HG03439 (cell line): ENCODE results near the gene PNPLA7.
"Not testable (repeated sequence)": the region's sequence is repeated elsewhere in the genome, so short reads cannot be mapped to it uniquely, and the experiment has no call there.

Experiments
- ATAC-seq: cut with Tn5 transposase; IDR thresholded peaks from one replicate; pipeline ENCODE4 v1.9.1; 2021; ENCODE audit warnings: mild to moderate bottlenecking, moderate library complexity; ENCODE audit not compliant: unreplicated experiment

The PNPLA7 gene

DNA sequence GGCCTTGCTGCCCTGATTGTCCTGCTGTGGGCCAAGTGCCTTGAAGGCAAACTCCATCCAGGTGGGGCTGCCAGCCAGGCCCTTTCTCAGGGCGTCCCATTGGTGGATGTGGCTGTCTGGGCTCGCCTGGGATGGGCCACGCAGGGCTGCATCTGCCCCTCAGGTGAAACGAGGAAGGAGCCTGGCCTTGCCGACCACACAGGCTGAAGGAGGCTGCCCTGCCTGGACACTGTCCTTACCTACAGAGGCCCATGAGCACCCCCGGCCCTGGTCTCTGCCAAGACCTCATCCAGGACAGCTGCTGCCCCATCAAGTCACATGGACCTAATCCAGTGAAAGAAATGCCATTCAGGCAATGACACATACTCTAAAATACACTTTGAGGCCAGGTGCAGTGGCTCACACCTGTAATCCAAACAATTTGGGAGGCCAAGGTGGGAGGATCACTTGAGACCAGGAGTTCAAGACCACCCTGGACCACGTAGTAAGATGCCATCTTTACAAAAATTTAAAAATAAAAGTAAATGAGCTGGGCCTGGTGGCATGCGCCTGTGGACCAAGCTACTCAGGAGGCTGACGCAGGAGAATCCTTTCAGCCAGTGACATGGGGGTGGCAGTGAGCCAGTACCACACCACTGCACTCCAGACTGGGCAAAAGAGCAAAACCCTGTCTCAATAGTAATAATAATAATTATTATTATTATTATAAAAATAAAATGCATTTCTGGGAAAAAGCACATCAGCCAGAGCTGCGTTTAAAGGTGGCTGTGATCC, 33.9 kb downstream of the PNPLA7 start:
- ATAC-seq = no peak

- ATAC-seq = no peak
Observed at GRCh38 chr9:137515338-137515724, 34.9 kb downstream of the PNPLA7 start.

GRCh38 chr9:137514691-137515337, 35.4 kb downstream of the PNPLA7 start:
- ATAC-seq = no peak

GRCh38 chr9:137513801-137514570, 36.2 kb downstream of the PNPLA7 start:
- not testable (repeated sequence) for ATAC-seq

- not testable (repeated sequence) for ATAC-seq
Observed at GRCh38 chr9:137513136-137513535, 37.1 kb downstream of the PNPLA7 start.

DNA sequence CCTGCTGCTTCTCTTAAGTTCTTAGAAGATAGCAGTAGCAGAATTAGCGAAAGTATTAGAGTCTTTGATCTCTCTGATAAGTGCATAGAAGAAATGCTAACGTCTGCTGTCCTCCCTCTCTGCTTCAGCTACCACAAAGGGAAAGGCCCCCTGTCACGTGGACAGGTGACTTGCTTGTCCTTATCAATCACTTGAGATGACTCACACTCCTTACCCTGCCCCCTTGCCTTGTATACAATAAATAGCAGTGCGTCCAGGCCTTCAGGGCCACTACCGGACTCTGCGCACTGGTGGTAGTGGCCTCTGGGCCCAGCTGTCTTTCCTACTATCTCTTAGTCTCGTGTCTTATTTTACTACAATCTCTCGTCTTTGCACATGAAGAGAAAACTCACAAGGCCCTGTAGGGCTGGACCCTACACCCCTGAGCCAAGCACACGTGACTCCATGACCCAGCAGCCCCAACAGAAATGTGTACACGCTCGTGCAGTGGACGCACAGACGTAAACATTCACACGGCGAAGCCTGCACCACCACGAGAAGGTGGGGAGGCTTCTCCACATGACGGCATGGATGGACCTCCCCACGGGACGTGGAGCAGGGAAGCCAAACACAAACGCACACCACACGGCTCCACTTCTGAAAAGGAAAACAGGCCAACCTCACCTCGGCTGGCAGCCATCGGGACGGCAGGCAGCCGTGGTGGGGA, 38.3 kb downstream of the PNPLA7 start:
- no peak for ATAC-seq

- not testable (repeated sequence) for ATAC-seq
Observed at GRCh38 chr9:137511126-137511525, 39.1 kb downstream of the PNPLA7 start.

DNA sequence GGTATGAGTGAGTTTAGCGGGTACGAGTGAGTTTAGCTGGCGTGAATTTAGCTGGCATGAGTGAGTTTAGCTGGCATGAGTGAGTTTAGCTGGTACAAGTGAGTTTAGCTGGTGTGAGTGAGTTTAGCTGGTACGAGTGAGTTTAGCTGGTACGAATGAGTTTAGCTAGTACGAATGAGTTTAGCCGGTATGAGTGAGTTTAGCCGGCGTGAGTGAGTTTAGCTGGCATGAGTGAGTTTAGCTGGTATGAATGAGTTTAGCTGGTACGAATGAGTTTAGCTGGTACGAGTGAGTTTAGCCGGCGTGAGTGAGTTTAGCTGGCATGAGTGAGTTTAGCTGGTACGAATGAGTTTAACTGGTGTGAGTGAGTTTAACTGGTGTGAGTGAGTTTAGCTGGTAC, 41.0 kb downstream of the PNPLA7 start:
- ATAC-seq = no peak

DNA sequence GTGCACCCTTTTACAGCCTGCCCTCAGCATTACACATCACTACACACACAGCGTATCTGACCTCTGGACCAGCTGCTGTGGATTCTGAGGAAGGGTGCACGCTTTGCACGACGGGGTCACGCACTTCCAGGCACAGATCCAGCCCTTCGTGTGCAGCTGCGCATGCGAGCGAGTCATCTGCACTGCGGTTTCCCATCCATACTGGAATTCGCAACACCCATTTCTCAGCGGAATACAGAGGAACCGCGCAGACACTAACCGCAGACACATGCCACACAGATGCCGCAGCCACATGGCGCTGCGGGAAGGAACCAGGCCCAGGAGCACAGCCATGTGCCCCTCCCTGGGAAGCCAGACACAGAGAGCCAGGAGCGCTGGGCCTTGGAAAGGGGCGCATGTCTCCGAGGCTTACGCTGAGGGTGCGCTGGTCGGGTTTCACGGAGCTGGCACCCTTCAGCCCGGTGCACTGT, 43.5 kb downstream of the PNPLA7 start:
- ATAC-seq = no peak

GRCh38 chr9:137506274-137506673, 43.9 kb downstream of the PNPLA7 start:
- no peak for ATAC-seq

DNA sequence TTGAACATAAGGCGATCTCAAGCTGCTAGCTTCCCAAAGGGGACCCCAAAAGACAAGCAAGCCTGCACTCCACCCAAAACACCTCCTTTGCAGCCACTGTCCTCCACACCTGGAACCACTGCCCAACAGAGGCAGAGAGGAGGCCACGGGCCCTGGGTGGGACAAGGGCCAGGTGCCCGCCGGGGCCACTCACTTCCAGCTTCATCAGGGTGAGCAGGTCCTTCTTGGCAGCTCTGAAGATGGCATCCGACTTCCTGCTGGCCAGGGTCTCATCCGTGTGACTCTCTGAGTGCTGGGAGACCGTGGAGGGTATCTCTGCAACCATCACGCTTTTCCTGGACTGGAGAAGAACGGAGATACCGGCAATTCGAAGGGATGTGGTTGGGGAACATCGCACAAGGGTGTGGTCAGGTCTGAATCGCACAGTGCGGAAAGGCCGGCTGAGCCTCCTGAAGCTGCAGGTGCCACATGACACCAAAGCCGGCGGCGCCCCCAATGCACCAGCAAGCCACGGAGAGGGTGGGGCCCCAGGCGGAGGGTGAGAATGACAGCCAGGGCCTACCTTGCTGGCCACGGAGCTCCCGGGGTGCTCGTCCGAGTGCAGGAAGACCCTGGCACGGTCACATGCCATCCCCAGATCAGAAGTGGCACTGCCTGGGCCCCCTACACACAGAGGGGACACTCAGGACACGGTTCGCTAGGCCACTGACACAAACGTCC, 44.6 kb downstream of the PNPLA7 start:
- ATAC-seq = no peak

GRCh38 chr9:137504432-137504777, 45.8 kb downstream of the PNPLA7 start:
- no peak for ATAC-seq

GRCh38 chr9:137502008-137502911, 47.9 kb downstream of the PNPLA7 start:
- no peak for ATAC-seq

- ATAC-seq = no peak
Observed at GRCh38 chr9:137501457-137501856, 48.7 kb downstream of the PNPLA7 start.

DNA sequence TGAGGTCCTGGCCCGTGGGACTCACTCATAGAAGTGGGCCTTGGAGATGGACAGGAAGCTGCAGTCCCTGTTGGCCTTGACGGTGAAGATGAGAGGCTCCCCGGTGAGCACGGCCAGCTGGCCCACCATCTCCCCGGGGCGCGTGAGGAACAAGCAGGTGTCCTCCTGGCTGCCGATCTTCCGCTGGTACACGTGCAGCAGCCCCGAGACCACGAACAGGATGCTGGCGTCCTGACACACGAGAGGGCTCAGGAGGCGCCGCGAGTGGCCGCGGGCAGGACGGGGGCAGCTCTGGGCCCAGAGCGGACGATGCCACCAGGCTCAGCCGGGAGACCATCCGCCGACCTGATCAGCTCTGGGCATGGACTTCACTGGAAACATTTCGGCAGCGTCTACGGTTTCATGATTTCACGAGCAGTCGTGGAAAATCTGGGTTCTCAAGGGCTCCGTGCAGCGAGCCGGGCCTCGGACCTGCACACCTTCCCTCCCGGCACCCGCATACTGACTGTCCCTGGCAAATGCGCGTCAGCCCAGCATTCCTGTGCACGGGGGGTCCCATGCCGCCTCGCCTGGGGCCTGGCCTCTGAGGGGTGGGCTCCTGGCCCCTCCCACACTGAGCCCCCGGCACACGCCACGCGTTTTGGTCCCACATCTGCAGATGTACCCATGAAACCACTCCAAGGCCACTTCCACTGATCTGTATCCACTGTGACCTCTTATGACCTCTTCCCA, 49.4 kb downstream of the PNPLA7 start:
- no peak for ATAC-seq

DNA sequence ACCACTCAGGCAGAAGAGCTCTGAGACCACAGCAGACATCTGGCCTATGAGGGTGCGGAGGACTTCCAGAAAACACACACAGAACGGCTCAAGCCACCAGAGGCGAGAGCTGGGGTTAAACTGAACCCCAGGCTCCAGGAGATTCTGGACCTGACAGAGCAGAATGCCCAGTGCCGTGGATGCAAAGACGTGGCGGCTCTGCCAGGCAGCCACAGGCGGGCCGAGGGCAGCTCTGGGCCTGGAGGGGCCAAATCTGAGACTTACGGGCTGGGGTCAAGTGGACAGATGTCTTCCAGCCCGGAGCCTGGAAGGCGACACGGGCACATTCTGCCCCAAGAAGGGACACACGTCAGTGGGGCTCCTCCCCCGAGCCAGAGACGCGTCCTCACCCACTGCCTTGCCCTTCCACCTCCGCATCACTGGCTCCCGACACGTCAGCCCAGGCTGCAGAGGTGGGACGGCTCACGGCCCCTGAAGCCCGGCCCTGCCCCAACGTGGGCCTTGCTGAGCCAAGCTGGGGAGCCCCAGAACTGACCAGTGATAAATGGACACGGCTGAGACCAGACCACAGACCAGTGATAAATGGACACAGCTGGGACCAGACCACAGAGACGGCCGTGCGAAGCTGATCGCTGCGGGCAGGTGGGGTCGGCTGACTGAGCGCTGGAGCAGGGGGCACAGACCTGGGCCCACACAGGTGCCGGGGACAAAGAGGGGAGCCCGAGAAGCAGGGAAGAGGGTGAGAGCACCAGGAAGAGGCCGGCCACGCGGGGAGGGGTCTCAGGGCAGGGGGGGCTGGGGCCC, 50.1 kb downstream of the PNPLA7 start:
- no peak for ATAC-seq

DNA sequence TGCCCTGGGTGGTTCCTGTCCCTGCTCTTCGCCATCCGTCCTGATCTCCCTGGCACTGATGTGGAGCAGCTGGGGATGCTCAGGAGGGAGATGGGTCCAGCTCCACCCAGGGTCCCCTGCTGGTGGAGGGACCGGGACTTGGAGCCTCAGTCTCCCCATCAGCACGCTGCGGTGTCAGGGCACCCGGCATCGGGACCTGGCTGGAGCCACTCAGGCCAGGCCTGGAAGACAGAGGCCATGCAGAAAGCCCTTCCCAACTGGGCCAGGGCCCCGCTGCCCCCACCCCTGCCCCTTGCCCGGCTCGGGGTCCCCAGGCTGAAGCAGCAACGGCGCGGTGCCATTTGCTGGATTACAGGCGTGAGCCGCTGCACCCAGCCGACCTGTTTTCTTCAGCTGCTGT, 50.8 kb downstream of the PNPLA7 start:
- ATAC-seq = no peak

DNA sequence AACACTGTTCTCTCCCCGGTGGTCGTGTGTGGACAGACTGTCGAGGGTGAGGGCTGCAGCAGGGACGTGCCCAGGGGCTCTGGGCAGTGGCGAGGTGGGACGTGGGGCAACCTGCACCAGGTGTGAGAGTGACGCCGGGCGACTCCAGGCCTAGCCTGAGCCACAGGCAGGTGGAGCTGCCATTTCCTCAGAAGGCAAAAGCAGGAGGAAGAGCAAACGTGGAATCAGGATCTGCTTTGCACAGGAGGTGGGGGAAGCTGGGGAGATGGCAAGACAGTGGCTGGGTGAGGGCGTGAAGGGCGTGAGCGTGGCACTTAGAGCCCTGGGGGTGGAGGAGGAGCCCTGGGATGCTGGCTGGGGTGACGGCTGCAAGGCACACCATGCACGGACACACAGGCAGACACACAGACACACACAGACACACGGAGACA, 51.5 kb downstream of the PNPLA7 start:
- no peak for ATAC-seq
